Sigmoid colon (tissue), 7 donors: ENCODE measurements around the gene ASPHD2. TPM values are rescaled to one million over a fixed set of nuclear protein-coding genes. Genes with fewer than 3 reads are reported as not detected.
"Not testable (repeated sequence)": the region's sequence is repeated elsewhere in the genome, so short reads cannot be mapped to it uniquely, and the experiment has no call there.

Experiments
- DNase-seq: peaks from one replicate; pipeline ENCODE4 v3.0.0-alpha.2; 2019
- H3K27ac ChIP-seq, 4 donors: fragments of 200-600 bp; sonication (generic); one replicate each; pipeline ENCODE4 v1.5.1; 2016 to 2019; ENCODE audit warnings: mild to moderate bottlenecking in 1 of 4
- H3K27me3 ChIP-seq, 3 donors: fragments of 200-600 bp; sonication (generic); one replicate each; pipeline ENCODE4 v1.5.1; 2019; ENCODE audit warnings: mild to moderate bottlenecking in 1 of 3
- H3K36me3 ChIP-seq, 4 donors: fragments of 200-600 bp; sonication (generic); one replicate each; pipeline ENCODE4 v1.5.1; 2016 to 2019
- H3K4me1 ChIP-seq, 4 donors: fragments of 200-600 bp; sonication (generic); one replicate each; pipeline ENCODE4 v1.5.1; 2017 to 2019
- H3K4me3 ChIP-seq, 4 donors: fragments of 200-600 bp; sonication (generic); one replicate each; pipeline ENCODE4 v1.5.1; 2017 to 2019; ENCODE audit warnings: mild to moderate bottlenecking in 2 of 4, moderate library complexity in 1 of 4
- H3K9me3 ChIP-seq, 4 donors: fragments of 200-600 bp in 3 of 4; sonication (generic) in 3 of 4; one replicate each; pipeline versions ENCODE4 v1.5.1 to v1.6.1; 2013 to 2019
- EP300 ChIP-seq, 4 donors: sonication (generic); formaldehyde crosslinking; IDR thresholded peaks; one replicate each; pipeline ENCODE4 v1.6.1; 2017; ENCODE audit warnings: antibody characterized with exemption in 4 of 4
- POLR2A ChIP-seq, 2 donors: fragments of 450-650 bp; IDR thresholded peaks; one replicate each; pipeline ENCODE4 v1.6.1; 2016; ENCODE audit warnings: antibody characterized with exemption in 2 of 2, mild to moderate bottlenecking in 2 of 2, moderate library complexity in 2 of 2
- POLR2AphosphoS5 ChIP-seq, 4 donors: sonication (generic); formaldehyde crosslinking; IDR thresholded peaks; one replicate each; pipeline ENCODE4 v1.6.1; 2017; ENCODE audit warnings: antibody characterized with exemption in 4 of 4
- WGBS, 2 donors: extraction: QIAGEN DNeasy Blood & Tissue Kit; methylation state at CpG; one replicate each; pipeline ENCODE4 v1.1.7; 2013; 5-methylcytosine and 5-hydroxymethylcytosine counted together
- intact Hi-C: fragments of 100-400 bp; cut with DNase I; formaldehyde crosslinking; loops from one replicate; pipeline ENCODE4 v1.15.1; 2023
- polyA plus RNA-seq, 3 donors: library from polyadenylated mRNA; stranded (reverse); fragments of 200-250 nt; gene quantifications; one replicate each; pipeline ENCODE4 v1.2.3, GENCODE V29; 2013
- total RNA-seq, 4 donors: library from RNA; depleted of rRNA; stranded (reverse); fragments of >200 nt; gene quantifications; one replicate each; pipeline ENCODE4 v1.1.0, GENCODE V29; 2016
- TF ChIP-seq, protein P1 (sequence below), 4 experiments: fragments of 450-650 bp in 3 of 4; fragments of 200-600 bp in 1 of 4; IDR thresholded peaks; one replicate each; pipeline ENCODE4 v1.5.1; 2016 to 2019; ENCODE audit warnings: antibody characterized with exemption in 4 of 4, mild to moderate bottlenecking in 3 of 4, moderate library complexity in 2 of 4
- donor health status: healthy with polysubstance abuse.
- donor health status: Bipolar disorder and iron deficiency.
- donor health status: healthy.

ASPHD2 gene
- total and polyA plus RNA-seq, 7 donors = 0.83 to 3.4 (median 1.4) TPM

DNA sequence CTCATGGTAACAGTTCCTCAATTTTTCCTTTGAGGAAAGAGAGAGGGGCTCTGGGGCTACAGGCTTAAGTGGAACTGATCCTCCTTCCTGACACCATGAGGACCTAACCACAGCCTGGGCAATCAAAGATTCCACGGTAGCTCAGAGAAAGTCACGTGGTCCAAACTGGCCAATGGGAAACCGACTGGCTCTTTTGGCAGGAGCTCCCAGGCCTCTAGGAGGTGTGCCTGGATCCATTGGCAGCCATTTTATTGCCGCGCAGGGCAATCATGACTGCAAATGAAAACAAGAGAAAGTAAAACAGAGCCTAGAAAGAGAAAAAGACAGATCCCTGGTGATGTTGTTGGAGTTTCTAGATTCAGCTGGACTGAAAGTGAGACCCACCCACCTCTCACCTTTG, 27.3 kb upstream of the ASPHD2 start:
- WGBS, 2 donors = 72 to 81% methylated on average over 5 of the region's 5 CpGs
- Histone ChIP-seq H3K36me3 (no peaks in the 10 kb centered on the region), H3K4me1 (no peaks in the 10 kb centered on the region), H3K27ac (no peak overlapping the region), H3K4me3 (no peak overlapping the region), H3K9me3 (no peaks in the 10 kb centered on the region), H3K27me3 (no peaks in the 10 kb centered on the region)
- intact Hi-C loops = no loop called here
- DNase-seq = no peak
- TF ChIP-seq, protein P1, sequence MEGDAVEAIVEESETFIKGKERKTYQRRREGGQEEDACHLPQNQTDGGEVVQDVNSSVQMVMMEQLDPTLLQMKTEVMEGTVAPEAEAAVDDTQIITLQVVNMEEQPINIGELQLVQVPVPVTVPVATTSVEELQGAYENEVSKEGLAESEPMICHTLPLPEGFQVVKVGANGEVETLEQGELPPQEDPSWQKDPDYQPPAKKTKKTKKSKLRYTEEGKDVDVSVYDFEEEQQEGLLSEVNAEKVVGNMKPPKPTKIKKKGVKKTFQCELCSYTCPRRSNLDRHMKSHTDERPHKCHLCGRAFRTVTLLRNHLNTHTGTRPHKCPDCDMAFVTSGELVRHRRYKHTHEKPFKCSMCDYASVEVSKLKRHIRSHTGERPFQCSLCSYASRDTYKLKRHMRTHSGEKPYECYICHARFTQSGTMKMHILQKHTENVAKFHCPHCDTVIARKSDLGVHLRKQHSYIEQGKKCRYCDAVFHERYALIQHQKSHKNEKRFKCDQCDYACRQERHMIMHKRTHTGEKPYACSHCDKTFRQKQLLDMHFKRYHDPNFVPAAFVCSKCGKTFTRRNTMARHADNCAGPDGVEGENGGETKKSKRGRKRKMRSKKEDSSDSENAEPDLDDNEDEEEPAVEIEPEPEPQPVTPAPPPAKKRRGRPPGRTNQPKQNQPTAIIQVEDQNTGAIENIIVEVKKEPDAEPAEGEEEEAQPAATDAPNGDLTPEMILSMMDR (IDR thresholded peaks at IDR 0.05) = no peak
- TF ChIP-seq POLR2A (IDR thresholded peaks at IDR 0.05) (no peak), EP300 (IDR thresholded peaks at IDR 0.05) (no peak), POLR2AphosphoS5 (IDR thresholded peaks at IDR 0.05) (no peak)

- no peaks in the 10 kb centered on the region for H3K36me3 ChIP-seq
- intact Hi-C loops = no loop called here
- no peak overlapping the region for H3K4me3 ChIP-seq
- no peaks in the 10 kb centered on the region for H3K9me3 ChIP-seq
- TF ChIP-seq POLR2A (IDR thresholded peaks at IDR 0.05) (no peak), POLR2AphosphoS5 (IDR thresholded peaks at IDR 0.05) (no peak), EP300 (IDR thresholded peaks at IDR 0.05) (no peak)
- TF ChIP-seq, protein P1 (IDR thresholded peaks at IDR 0.05) = no peak
- WGBS, 2 donors = 26 to 33% methylated on average over 6 of the region's 6 CpGs
- H3K27ac ChIP-seq = no peak overlapping the region
- no peak for DNase-seq
- H3K4me1 ChIP-seq = no peaks in the 10 kb centered on the region
- H3K27me3 ChIP-seq = no peaks in the 10 kb centered on the region
Measured at GRCh38 chr22:26404851-26405421, 24.1 kb upstream of the ASPHD2 start.

DNA sequence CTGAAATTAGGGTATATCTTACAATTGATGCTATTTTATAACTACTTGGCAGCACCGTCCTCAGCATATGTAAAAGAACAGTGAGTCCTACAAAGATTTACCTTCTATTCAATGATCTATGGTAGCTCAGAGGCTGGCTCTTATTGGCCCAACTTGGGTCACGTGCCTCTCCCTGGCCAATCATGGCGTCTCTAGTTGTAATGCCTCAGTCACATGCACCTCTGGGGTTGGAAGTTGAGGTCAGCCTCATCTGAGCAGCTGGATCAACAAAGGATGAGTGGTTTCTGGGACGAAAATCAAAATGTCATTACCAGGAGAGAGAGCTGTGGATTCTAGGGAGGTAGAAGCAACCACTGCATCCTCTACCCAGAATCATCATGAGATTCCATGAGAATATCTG, 22.9 kb upstream of the ASPHD2 start:
- Histone ChIP-seq H3K9me3 (no peaks in the 10 kb centered on the region), H3K27ac (no peak overlapping the region), H3K4me1 (no peaks in the 10 kb centered on the region), H3K27me3 (no peaks in the 10 kb centered on the region), H3K4me3 (no peak overlapping the region), H3K36me3 (no peaks in the 10 kb centered on the region)
- 81 to 89% methylated on average over 4 of the region's 4 CpGs for WGBS, 2 donors
- DNase-seq = no peak
- TF ChIP-seq POLR2AphosphoS5 (IDR thresholded peaks at IDR 0.05) (no peak), EP300 (IDR thresholded peaks at IDR 0.05) (no peak), POLR2A (IDR thresholded peaks at IDR 0.05) (no peak)
- TF ChIP-seq, protein P1 (IDR thresholded peaks at IDR 0.05) = no peak
- intact Hi-C loops = no loop called here

DNA sequence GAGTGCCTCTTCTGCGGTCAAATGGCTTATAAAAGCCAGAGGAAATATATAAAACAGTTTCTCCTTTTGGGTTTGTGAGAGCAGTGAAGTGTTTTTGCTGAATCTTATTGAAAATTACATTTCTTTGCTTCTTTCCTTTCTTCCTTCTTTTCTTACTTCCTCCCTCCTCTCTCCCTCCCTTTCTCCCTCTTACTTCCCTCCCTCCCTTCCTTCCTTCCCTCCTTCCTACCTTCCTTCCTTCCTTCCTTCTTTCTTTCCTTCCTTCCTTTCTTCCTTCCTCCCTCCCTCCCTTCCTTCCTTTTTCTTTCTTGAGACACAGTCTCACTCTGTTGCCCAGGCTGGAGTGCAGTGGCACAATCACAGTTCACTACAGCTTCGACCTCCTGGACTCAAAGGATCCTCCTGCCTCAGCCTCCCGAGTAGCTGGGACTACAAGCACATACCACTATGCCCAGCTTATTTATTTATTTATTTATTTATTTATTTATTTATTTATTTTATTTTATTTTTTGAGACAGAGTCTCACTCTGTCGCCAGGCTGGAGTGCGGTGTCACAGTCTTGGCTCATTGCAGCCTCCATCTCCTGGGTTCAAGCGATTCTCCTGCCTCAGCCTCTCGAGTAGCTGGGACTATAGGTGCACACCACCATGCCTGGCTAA, 20.4 kb upstream of the ASPHD2 start:
- H3K36me3 ChIP-seq, H3K9me3 ChIP-seq, DNase-seq, intact Hi-C loops, H3K4me3 ChIP-seq, H3K4me1 ChIP-seq, H3K27ac ChIP-seq, H3K27me3 ChIP-seq: not testable (repeated sequence)
- WGBS, 2 donors = 84 to 90% methylated on average over 7 of the region's 7 CpGs

- 69 to 83% methylated on average over 5 of the region's 5 CpGs for WGBS, 2 donors
Measured at GRCh38 chr22:26409719-26410335, 19.2 kb upstream of the ASPHD2 start.

More at GRCh38 chr22:26409719-26410335, 19.2 kb upstream of the ASPHD2 start:
- H3K36me3 ChIP-seq = no peaks in the 10 kb centered on the region
- H3K9me3 ChIP-seq = no peaks in the 10 kb centered on the region
- peaks cover 0 to 2% (median 0%) of the 10 kb centered on the region in 3 donors for H3K27me3 ChIP-seq
- TF ChIP-seq, protein P1 (IDR thresholded peaks at IDR 0.05) = no peak
- TF ChIP-seq EP300 (IDR thresholded peaks at IDR 0.05) = no peak
- no peak for TF ChIP-seq POLR2AphosphoS5 (IDR thresholded peaks at IDR 0.05)
- no peak for TF ChIP-seq POLR2A (IDR thresholded peaks at IDR 0.05)
- intact Hi-C loops = no loop called here
- no peak overlapping the region for H3K27ac ChIP-seq
- no peak overlapping the region for H3K4me3 ChIP-seq
- no peak for DNase-seq
- H3K4me1 ChIP-seq = no peaks in the 10 kb centered on the region
